Peyer's patch (tissue), 4 donors: ENCODE measurements around the gene GRID2IP. TPM values are rescaled to one million over a fixed set of nuclear protein-coding genes. Genes with fewer than 3 reads are reported as not detected.
"Not testable (repeated sequence)": the region's sequence is repeated elsewhere in the genome, so short reads cannot be mapped to it uniquely, and the experiment has no call there.

Experiments
- DNase-seq, 3 donors: peaks; one replicate each; pipeline ENCODE4 v3.0.0-alpha.2; 2017 to 2019
- H3K27ac ChIP-seq, 4 donors: fragments of 200-600 bp; sonication (generic); one replicate each; pipeline ENCODE4 v1.5.1; 2016 to 2019
- H3K27me3 ChIP-seq, 2 donors: fragments of 200-600 bp; sonication (generic); one replicate each; pipeline ENCODE4 v1.5.1; 2019
- H3K36me3 ChIP-seq, 3 donors: fragments of 200-600 bp; sonication (generic); one replicate each; pipeline ENCODE4 v1.5.1; 2016 to 2019
- H3K4me1 ChIP-seq, 4 donors: fragments of 200-600 bp; sonication (generic); one replicate each; pipeline ENCODE4 v1.5.1; 2016 to 2019
- H3K4me3 ChIP-seq, 4 donors: fragments of 200-600 bp; sonication (generic); 1 replicate in 3 of 4; 2 replicates in 1 of 4; pipeline ENCODE4 v1.5.1; 2016 to 2019; ENCODE audit warnings: mild to moderate bottlenecking in 1 of 4
- H3K9me3 ChIP-seq, 4 donors: fragments of 200-600 bp; sonication (generic); one replicate each; pipeline ENCODE4 v1.5.1; 2016 to 2019; ENCODE audit warnings: mild to moderate bottlenecking in 1 of 4
- CTCF ChIP-seq, 6 experiments: fragments of 450-650 bp in 4 of 6; fragments of 200-600 bp in 2 of 6; sonication (generic) in 1 of 6; IDR thresholded peaks; one replicate each; pipeline ENCODE4 v1.5.1; 2017 to 2019; ENCODE audit warnings: antibody characterized with exemption in 6 of 6, mild to moderate bottlenecking in 3 of 6, moderate library complexity in 1 of 6
- POLR2A ChIP-seq, 2 donors: fragments of 450-650 bp; IDR thresholded peaks; one replicate each; pipeline ENCODE4 v1.5.1; 2017; ENCODE audit warnings: antibody characterized with exemption in 2 of 2, mild to moderate bottlenecking in 2 of 2, moderate library complexity in 2 of 2
- total RNA-seq, 4 donors: library from RNA; depleted of rRNA; stranded (reverse); fragments of >200 nt; gene quantifications; one replicate each; pipeline ENCODE4 v1.1.0, GENCODE V29; 2016

The GRID2IP gene
- total RNA-seq, 4 donors from 2014 or later: 0.40 to 0.95 (median 0.88) TPM; not detected in 1

DNA sequence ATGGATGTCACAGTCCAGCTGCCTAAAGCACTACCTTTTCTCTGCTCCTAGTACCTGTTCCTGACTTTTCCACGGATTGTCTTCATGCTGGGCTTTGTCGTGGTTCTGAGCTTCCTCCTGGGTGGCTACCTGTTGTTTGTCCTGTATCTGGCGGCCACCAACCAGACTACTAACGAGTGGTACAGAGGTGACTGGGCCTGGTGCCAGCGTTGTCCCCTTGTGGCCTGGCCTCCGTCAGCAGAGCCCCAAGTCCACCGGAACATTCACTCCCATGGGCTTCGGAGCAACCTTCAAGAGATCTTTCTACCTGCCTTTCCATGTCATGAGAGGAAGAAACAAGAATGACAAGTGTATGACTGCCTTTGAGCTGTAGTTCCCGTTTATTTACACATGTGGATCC, 37.3 kb upstream of the GRID2IP start:
- Histone ChIP-seq H3K36me3 (peaks cover 0 to 44% (median 0%) of the 10 kb centered on the region in 3 donors), H3K9me3 (no peaks in the 10 kb centered on the region), H3K4me3 (no peak overlapping the region), H3K27me3 (no peaks in the 10 kb centered on the region), H3K27ac (no peak overlapping the region), H3K4me1 (peaks cover 0 to 17% (median 11%) of the 10 kb centered on the region in 4 donors)
- TF ChIP-seq CTCF (IDR thresholded peaks at IDR 0.05) (no peak), POLR2A (IDR thresholded peaks at IDR 0.05) (no peak)
- no peak for DNase-seq

GRCh38 chr7:6585746-6586432, 34.6 kb upstream of the GRID2IP start:
- H3K27me3 ChIP-seq, H3K27ac ChIP-seq, H3K9me3 ChIP-seq, H3K4me3 ChIP-seq, DNase-seq: not testable (repeated sequence)
- Histone ChIP-seq H3K4me1 (peaks cover 0 to 12% (median 5%) of the 10 kb centered on the region in 4 donors), H3K36me3 (peaks cover 0 to 47% (median 0%) of the 10 kb centered on the region in 3 donors)

- no peak for DNase-seq
- Histone ChIP-seq H3K36me3 (peaks cover 0 to 44% (median 0%) of the 10 kb centered on the region in 3 donors), H3K27ac (no peak overlapping the region)
Measured at GRCh38 chr7:6579446-6579845, 28.2 kb upstream of the GRID2IP start.

DNA sequence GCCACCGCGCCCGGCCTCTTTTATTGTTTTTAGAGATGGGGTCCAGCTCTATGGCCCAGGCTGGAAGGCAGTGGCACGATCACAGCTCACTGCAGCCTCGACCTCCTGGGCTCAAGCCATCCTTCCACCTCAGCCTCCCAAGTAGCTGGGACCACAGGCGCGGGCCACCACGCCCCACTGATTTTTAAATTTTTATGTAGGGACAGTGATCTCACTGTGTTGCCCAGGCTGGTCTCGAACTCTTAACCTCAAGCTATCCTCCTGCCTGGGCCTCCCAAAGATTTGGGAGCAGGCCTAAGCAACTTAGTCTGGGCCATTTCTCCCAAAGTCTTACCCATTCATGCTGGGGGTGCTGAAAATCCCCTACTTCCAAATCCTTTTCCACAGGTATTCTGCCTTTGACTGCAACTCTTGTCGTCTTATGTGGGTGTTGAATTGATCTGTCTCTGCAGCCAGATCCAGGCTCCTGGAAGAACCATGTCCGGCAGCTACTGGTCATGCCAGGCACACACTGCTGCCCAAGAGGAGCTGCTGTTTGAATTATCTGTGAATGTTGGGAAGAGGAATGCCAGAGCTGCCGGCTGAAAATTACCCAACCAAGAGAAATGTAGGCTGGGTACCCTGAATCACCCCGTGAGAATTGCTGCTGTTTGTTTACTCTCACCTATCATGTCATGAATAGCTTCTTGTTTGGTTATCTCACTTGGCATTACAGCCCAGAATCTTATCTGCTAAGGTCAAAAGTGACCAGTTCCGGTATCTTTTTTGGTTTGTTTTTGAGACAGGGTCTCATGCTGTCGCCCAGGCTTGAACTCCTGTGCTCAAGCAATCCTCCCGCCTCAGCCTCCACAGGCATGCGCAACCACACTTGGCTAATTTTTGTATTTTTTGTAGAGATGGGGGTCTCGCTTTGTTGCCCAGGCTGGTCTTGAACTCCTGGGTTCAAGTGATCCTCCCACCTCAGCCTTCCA, 27.1 kb upstream of the GRID2IP start:
- Histone ChIP-seq H3K27ac (peak overlapping the region; percentile 84 to 97 (median 88)), H3K36me3 (peaks cover 0 to 36% (median 0%) of the 10 kb centered on the region in 3 donors), H3K9me3 (no peaks in the 10 kb centered on the region), H3K4me1 (peaks cover 0 to 6% (median 0%) of the 10 kb centered on the region in 4 donors), H3K27me3 (no peaks in the 10 kb centered on the region), H3K4me3 (peak overlapping the region in 3 of 4 donors; percentile 51 to 94 (median 70))
- TF ChIP-seq CTCF (IDR thresholded peaks at IDR 0.05): no peak
- no peak for TF ChIP-seq POLR2A (IDR thresholded peaks at IDR 0.05)
- no peak for DNase-seq

More at GRCh38 chr7:6579446-6579845, 28.2 kb upstream of the GRID2IP start:
- Histone ChIP-seq H3K27me3 (no peaks in the 10 kb centered on the region), H3K9me3 (no peaks in the 10 kb centered on the region), H3K4me3 (no peak overlapping the region), H3K4me1 (peaks cover 0 to 6% (median 0%) of the 10 kb centered on the region in 4 donors)
- peak in 2 of 6 experiments; percentile 10 to 14 for TF ChIP-seq CTCF (IDR thresholded peaks at IDR 0.05)
- TF ChIP-seq POLR2A (IDR thresholded peaks at IDR 0.05): no peak

- H3K4me3 ChIP-seq: peak within 1 kb of the TSS; percentile 51 to 94 (median 72)
- H3K9me3 ChIP-seq: no peaks in the 10 kb centered on the region
- H3K36me3 ChIP-seq: peaks cover 0 to 27% (median 0%) of the 10 kb centered on the region in 3 donors
- peak within 1 kb of the TSS; percentile 84 to 97 (median 88) for H3K27ac ChIP-seq
- TF ChIP-seq CTCF (IDR thresholded peaks at IDR 0.05) (no peak), POLR2A (IDR thresholded peaks at IDR 0.05) (peak; percentile 91)
- no peaks in the 10 kb centered on the region for H3K27me3 ChIP-seq
- DNase-seq: peak; percentile 87 to 94 (median 88)
- peaks cover 0 to 6% (median 0%) of the 10 kb centered on the region in 4 donors for H3K4me1 ChIP-seq
Measured at GRCh38 chr7:6577369-6578113, 26.3 kb upstream of the GRID2IP start, which contains the start of gene ZDHHC4. Gene ZDHHC4 (plus strand): TSS chr7:6577454. CDS start chr7:6580562, 3,108 bp downstream.

DNA sequence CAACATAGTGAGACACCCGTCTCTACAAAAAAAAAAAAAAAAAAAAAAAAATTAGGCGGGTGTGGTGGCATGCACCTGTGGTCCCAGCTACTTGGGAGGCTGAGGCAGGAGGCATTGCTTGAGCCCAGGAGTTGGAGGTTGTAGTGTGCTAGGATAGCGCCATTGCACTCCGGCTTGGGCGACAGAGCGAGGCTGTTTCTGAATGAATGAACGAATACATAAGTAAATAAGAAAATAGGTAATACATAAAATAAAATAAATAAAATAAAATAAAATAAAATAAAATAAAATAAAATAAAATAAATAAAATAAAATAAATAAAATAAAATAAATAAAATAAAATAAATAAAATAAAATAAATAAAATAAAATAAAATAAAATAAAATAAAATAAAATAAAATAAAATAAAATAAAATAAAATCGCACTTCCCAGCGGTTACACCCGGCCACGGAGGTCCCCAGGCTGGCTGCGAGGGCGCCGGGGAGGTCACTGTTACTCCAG, 25.7 kb upstream of the GRID2IP start:
- Histone ChIP-seq H3K36me3 (peaks cover 0 to 22% (median 0%) of the 10 kb centered on the region in 3 donors), H3K27ac (peak overlapping the region; percentile 84 to 97 (median 88)), H3K4me3 (peak overlapping the region; percentile 51 to 94 (median 72))
- not testable (repeated sequence) for H3K9me3 ChIP-seq, H3K4me1 ChIP-seq, H3K27me3 ChIP-seq
- DNase-seq: peak in 1 of 3 donors; percentile 50
